NCI-H526 (cell line): Measurements from ENCODE around the gene FLOT2.
A peak's percentile ranks its signal among the peaks of the same experiment; 100 is the strongest.
"Not testable (repeated sequence)": the region's sequence is repeated elsewhere in the genome, so short reads cannot be mapped to it uniquely, and the experiment has no call there.

Experiments used
- DNase-seq, 2 experiments: peaks; one replicate each; lab custom pipeline; 2025; lab: John Stamatoyannopoulos, UW

Gene FLOT2

GRCh38 chr17:28895794-28896447 is 1.6 kb downstream of the FLOT2 start:
- DNase-seq = no peak

GRCh38 chr17:28893248-28894183 is 4.0 kb downstream of the FLOT2 start:
- not testable (repeated sequence) for DNase-seq

- DNase-seq = no peak
These were observed 5.5 kb downstream of the FLOT2 start for GRCh38 chr17:28892024-28892423.

GRCh38 chr17:28891201-28891600 is 6.3 kb downstream of the FLOT2 start:
- no peak for DNase-seq

- DNase-seq = no peak
These were observed 7.5 kb downstream of the FLOT2 start for GRCh38 chr17:28889996-28890395.

GRCh38 chr17:28888832-28889231 is 8.7 kb downstream of the FLOT2 start:
- DNase-seq = peak in 1 of 2 experiments; percentile 22

- DNase-seq = no peak
These were observed 9.6 kb downstream of the FLOT2 start for GRCh38 chr17:28887871-28888471.

- no peak for DNase-seq
These were observed 11.6 kb downstream of the FLOT2 start for GRCh38 chr17:28885951-28886350.

- DNase-seq = no peak
These were observed 12.2 kb downstream of the FLOT2 start for GRCh38 chr17:28885363-28885762.

GRCh38 chr17:28883967-28884702 is 13.4 kb downstream of the FLOT2 start:
- no peak for DNase-seq

- no peak for DNase-seq
These were observed 15.2 kb downstream of the FLOT2 start for GRCh38 chr17:28882154-28882895.

- no peak for DNase-seq
These were observed 15.9 kb downstream of the FLOT2 start for GRCh38 chr17:28881533-28882056.

GRCh38 chr17:28880572-28880945 is 17.0 kb downstream of the FLOT2 start:
- no peak for DNase-seq

- no peak for DNase-seq
These were observed 17.5 kb downstream of the FLOT2 start for GRCh38 chr17:28879886-28880571.

GRCh38 chr17:28878981-28879380 is 18.6 kb downstream of the FLOT2 start:
- DNase-seq = peak; percentile 52 to 78

GRCh38 chr17:28878158-28878910 is 19.2 kb downstream of the FLOT2 start:
- no peak for DNase-seq

GRCh38 chr17:28877150-28877711 is 20.3 kb downstream of the FLOT2 start:
- DNase-seq = not testable (repeated sequence)

GRCh38 chr17:28875848-28876550 is 21.5 kb downstream of the FLOT2 start:
- DNase-seq = peak in 1 of 2 experiments; percentile 83

- DNase-seq = no peak
These were observed 22.8 kb downstream of the FLOT2 start for GRCh38 chr17:28874750-28875149.
